HG03520 (cell line): Measurements from ENCODE around the gene LLPH.

ENCODE experiments used
- ATAC-seq: cut with Tn5 transposase; IDR thresholded peaks from one replicate; pipeline ENCODE4 v1.9.1; 2021; ENCODE audit warnings: mild to moderate bottlenecking, moderate library complexity; ENCODE audit not compliant: unreplicated experiment

Gene LLPH

GRCh38 chr12:66143868-66144267 is 13.3 kb upstream of the LLPH start:
- no peak for ATAC-seq

- no peak for ATAC-seq
Observed at GRCh38 chr12:66142826-66143225, 12.3 kb upstream of the LLPH start.

GRCh38 chr12:66141299-66141698 is 10.7 kb upstream of the LLPH start:
- ATAC-seq: no peak

- no peak for ATAC-seq
Observed at GRCh38 chr12:66140731-66141130, 10.2 kb upstream of the LLPH start.

- no peak for ATAC-seq
Observed at GRCh38 chr12:66139328-66139727, 8.8 kb upstream of the LLPH start.

- no peak for ATAC-seq
Observed at GRCh38 chr12:66137937-66138336, 7.4 kb upstream of the LLPH start.

- ATAC-seq: no peak
Observed at GRCh38 chr12:66132408-66132807, 1.9 kb upstream of the LLPH start.

GRCh38 chr12:66131067-66131688 is 628 bp upstream of the LLPH start:
- peak; percentile 2 for ATAC-seq

GRCh38 chr12:66129934-66130266 is 650 bp downstream of the LLPH start:
- no peak for ATAC-seq

- no peak for ATAC-seq
Observed at GRCh38 chr12:66127650-66128049, 2.9 kb downstream of the LLPH start.

GRCh38 chr12:66120477-66120876 is 10.1 kb downstream of the LLPH start:
- ATAC-seq: no peak

- no peak for ATAC-seq
Observed at GRCh38 chr12:66119870-66120241, 10.7 kb downstream of the LLPH start.

GRCh38 chr12:66119229-66119869 is 11.2 kb downstream of the LLPH start:
- ATAC-seq: no peak

- ATAC-seq: peak; percentile 70
Observed at GRCh38 chr12:66118240-66118891, 12.2 kb downstream of the LLPH start.

- ATAC-seq: no peak
Observed at GRCh38 chr12:66117242-66117641, 13.3 kb downstream of the LLPH start.

GRCh38 chr12:66115071-66115600 is 15.4 kb downstream of the LLPH start:
- no peak for ATAC-seq

GRCh38 chr12:66113471-66113870 is 17.1 kb downstream of the LLPH start:
- no peak for ATAC-seq

GRCh38 chr12:66111605-66112004 is 18.9 kb downstream of the LLPH start:
- no peak for ATAC-seq

- no peak for ATAC-seq
Observed at GRCh38 chr12:66109056-66109455, 21.5 kb downstream of the LLPH start.

- no peak for ATAC-seq
Observed at GRCh38 chr12:66108386-66108785, 22.2 kb downstream of the LLPH start.

- peak; percentile 95 for ATAC-seq
Observed at GRCh38 chr12:66107451-66107915, 23.1 kb downstream of the LLPH start.
